WTC11 (cell line): ENCODE results near the gene ADAMTS2. TPM values are rescaled to one million over a fixed set of nuclear protein-coding genes. Genes with fewer than 3 reads are reported as not detected.

Source experiments
- ATAC-seq: fragments of 200-7000 bp; cut with Tn5 transposase; 2 replicates; pipeline ENCODE4 v1.10.0; 2021; ENCODE audit warnings: mild to moderate bottlenecking, moderate library complexity
- CTCF ChIA-PET: fragments of 300-600 bp; sonication (Branson Sonifier 250); formaldehyde crosslinking; loops from one replicate; lab custom pipeline; 2021; ENCODE audit warnings: antibody characterized with exemption; lab: Charles Lee
- POLR2A ChIA-PET: fragments of 350-600 bp; sonication (Branson Sonifier 250); formaldehyde crosslinking; loops from one replicate; lab custom pipeline; 2021; ENCODE audit warnings: antibody characterized with exemption; lab: Charles Lee
- DNase-seq: peaks from one replicate; pipeline ENCODE4 v3.0.0; 2021; ENCODE audit warnings: low spot score
- H3K27ac Mint-ChIP-seq: 2 replicates; pipeline ENCODE4 v1.8.0; 2021; ENCODE audit warnings: mixed read lengths
- H3K27me3 Mint-ChIP-seq: 2 replicates; pipeline ENCODE4 v1.8.0; 2021; ENCODE audit warnings: low read depth, mild to moderate bottlenecking, moderate library complexity, mixed read lengths
- H3K36me3 Mint-ChIP-seq: 2 replicates; pipeline ENCODE4 v1.8.0; 2021; ENCODE audit warnings: mixed read lengths
- H3K4me1 Mint-ChIP-seq: 2 replicates; pipeline ENCODE4 v1.8.0; 2022; ENCODE audit warnings: mixed read lengths
- H3K4me3 Mint-ChIP-seq: 2 replicates; pipeline ENCODE4 v1.8.0; 2021; ENCODE audit warnings: mild to moderate bottlenecking, moderate library complexity, mixed read lengths
- H3K9me3 Mint-ChIP-seq: 2 replicates; pipeline ENCODE4 v1.8.0; 2021; ENCODE audit warnings: mixed read lengths
- ATF1 ChIP-seq: sonication (generic); formaldehyde crosslinking; IDR thresholded peaks from 2 replicates; pipeline ENCODE4 v1.8.1; 2023; ENCODE audit warnings: mild to moderate bottlenecking, moderate library complexity, missing genetic modification reagents
- ETV6 ChIP-seq: sonication (generic); formaldehyde crosslinking; IDR thresholded peaks from 2 replicates; pipeline ENCODE4 v1.8.1; 2022; ENCODE audit warnings: mild to moderate bottlenecking, missing genetic modification reagents
- GABPB1 ChIP-seq: sonication (generic); formaldehyde crosslinking; IDR thresholded peaks from 2 replicates; pipeline ENCODE4 v1.8.1; 2023; ENCODE audit warnings: mild to moderate bottlenecking, missing genetic modification reagents
- HMGA2 ChIP-seq: fragments of 250-450 bp; sonication (Bioruptor Pico); IDR thresholded peaks from 2 replicates; pipeline ENCODE4 v1.4.0; 2021; ENCODE audit warnings: mild to moderate bottlenecking, moderate library complexity
- NFYB ChIP-seq: sonication (generic); formaldehyde crosslinking; conservative IDR thresholded peaks from 2 replicates; pipeline ENCODE4 v1.8.0; 2022; ENCODE audit warnings: low read depth, missing genetic modification reagents
- NR1H2 ChIP-seq: sonication (generic); formaldehyde crosslinking; IDR thresholded peaks from 2 replicates; pipeline ENCODE4 v1.9.0; 2021; ENCODE audit warnings: mild to moderate bottlenecking, moderate library complexity, missing genetic modification reagents
- NR2C2 ChIP-seq: sonication (generic); formaldehyde crosslinking; IDR thresholded peaks from 2 replicates; pipeline ENCODE4 v1.8.0; 2022; ENCODE audit warnings: mild to moderate bottlenecking, missing genetic modification reagents
- PRDM15 ChIP-seq: sonication (generic); formaldehyde crosslinking; IDR thresholded peaks from 2 replicates; pipeline ENCODE4 v1.8.0; 2022; ENCODE audit warnings: missing genetic modification reagents
- PRRX2 ChIP-seq: fragments of 250-450 bp; sonication (Bioruptor Pico); IDR thresholded peaks from 2 replicates; pipeline ENCODE4 v1.8.0; 2021; ENCODE audit warnings: mild to moderate bottlenecking
- RELA ChIP-seq: sonication (generic); formaldehyde crosslinking; IDR thresholded peaks from 2 replicates; pipeline ENCODE4 v1.8.1; 2022; ENCODE audit warnings: missing genetic modification reagents, mild to moderate bottlenecking, borderline replicate concordance
- ZNF317 ChIP-seq: sonication (generic); formaldehyde crosslinking; IDR thresholded peaks from 2 replicates; pipeline ENCODE4 v1.8.1; 2023; ENCODE audit warnings: low read depth, mild to moderate bottlenecking, moderate library complexity, missing genetic modification reagents, borderline replicate concordance
- ZNF396 ChIP-seq: fragments of 250-450 bp; sonication (Bioruptor Pico); IDR thresholded peaks from 2 replicates; pipeline ENCODE4 v1.8.0; 2021; ENCODE audit warnings: mild to moderate bottlenecking, moderate library complexity, borderline replicate concordance
- ZNF512 ChIP-seq: sonication (generic); formaldehyde crosslinking; IDR thresholded peaks from 2 replicates; pipeline ENCODE4 v1.8.1; 2022; ENCODE audit warnings: missing genetic modification reagents, borderline replicate concordance
- ZNF671 ChIP-seq: fragments of 250-450 bp; sonication (Bioruptor Pico); IDR thresholded peaks from 2 replicates; pipeline ENCODE4 v1.8.0; 2021; ENCODE audit warnings: mild to moderate bottlenecking
- total RNA-seq: library from RNA; stranded (reverse); gene quantifications from 3 replicates; pipeline ENCODE4 v1.2.3, GENCODE V29; 2021
- TF ChIP-seq, protein P1 (sequence below): sonication (generic); formaldehyde crosslinking; IDR thresholded peaks from 2 replicates; pipeline ENCODE4 v1.8.0; 2023; ENCODE audit warnings: missing genetic modification reagents

ADAMTS2 gene
- total RNA-seq, 1 experiment from 2014 or later = 11.2 TPM

DNA sequence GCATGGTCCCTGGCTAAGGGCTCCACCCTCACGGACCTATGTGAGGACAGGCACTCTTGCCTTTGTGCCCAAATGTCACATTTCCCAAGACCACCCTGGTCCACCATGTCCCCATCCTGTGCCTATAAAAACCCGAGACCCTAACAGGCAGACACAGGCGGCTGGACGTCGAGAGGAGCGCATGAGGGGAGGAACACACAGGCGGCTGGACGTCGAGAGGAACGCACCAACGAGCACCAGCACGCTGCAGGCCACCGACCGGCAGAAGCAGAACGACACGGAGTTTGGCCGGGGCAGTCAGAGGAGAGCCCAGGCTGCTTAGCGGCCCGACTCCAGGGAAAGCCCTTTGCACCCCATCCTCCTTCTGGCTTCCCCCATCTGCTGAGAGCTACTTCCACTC is 119.9 kb downstream of the ADAMTS2 start:
- ChIA-PET POLR2A (no interaction called here), CTCF (no interaction called here)
- Mint-ChIP-seq H3K27ac (no peak overlapping the region), H3K36me3 (peaks cover 26% of the 10 kb centered on the region), H3K4me3 (no peak overlapping the region), H3K4me1 (peaks cover 30% of the 10 kb centered on the region), H3K27me3 (peaks cover 5% of the 10 kb centered on the region), H3K9me3 (peaks cover 25% of the 10 kb centered on the region)
- ATAC-seq (no peak), DNase-seq (peak; percentile 4)
- TF ChIP-seq NR2C2 (CRISPR knock-in tag) (no peak), NR1H2 (CRISPR knock-in tag) (no peak), PRDM15 (CRISPR knock-in tag) (no peak), ATF1 (no peak)

DNA sequence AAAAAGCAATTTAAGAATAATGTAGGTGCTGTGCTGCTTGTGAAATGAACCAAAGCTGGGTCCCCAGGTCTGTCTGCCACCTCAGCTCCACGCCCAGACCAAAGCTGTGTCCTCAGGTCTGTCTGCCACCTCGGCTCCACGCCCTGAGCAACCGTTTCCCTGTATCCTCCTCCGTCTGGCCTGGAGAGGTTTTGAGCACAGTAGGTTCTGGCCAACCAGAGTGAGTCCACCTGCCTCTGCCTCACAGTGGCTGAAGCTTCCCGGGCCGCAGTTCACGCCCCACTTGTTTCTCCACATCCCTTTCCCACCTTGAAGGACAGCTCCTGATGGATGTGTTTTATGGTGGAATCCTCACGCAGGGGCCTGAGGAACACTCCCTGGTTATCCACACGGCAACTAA is 120.5 kb downstream of the ADAMTS2 start:
- Mint-ChIP-seq H3K36me3 (peaks cover 26% of the 10 kb centered on the region), H3K27me3 (peaks cover 5% of the 10 kb centered on the region), H3K9me3 (peaks cover 25% of the 10 kb centered on the region), H3K27ac (no peak overlapping the region), H3K4me3 (no peak overlapping the region), H3K4me1 (peaks cover 28% of the 10 kb centered on the region)
- ChIA-PET POLR2A (no interaction called here), CTCF (no interaction called here)
- TF ChIP-seq NR1H2 (CRISPR knock-in tag) = no peak
- DNase-seq = no peak
- no peak for ATAC-seq

DNA sequence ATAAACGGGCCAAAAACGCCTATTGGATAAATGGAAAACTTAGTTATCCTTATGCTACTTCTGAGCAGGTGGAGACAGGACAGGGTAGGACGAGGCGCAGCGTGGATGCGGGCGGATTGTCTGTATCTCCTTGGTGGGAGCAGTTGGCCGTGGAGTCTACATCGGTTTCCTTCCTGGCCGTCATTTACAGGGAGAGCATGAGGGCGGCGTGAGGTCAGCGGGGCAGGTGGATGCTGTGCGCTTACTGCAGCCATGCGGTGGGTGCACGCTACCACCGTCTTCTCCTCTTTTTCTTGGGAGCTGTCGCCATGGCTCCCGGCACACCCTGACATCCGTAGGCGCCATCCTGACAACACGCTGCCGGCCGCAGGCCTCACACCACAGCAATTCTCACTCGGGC is 121.3 kb downstream of the ADAMTS2 start:
- ChIA-PET POLR2A (no interaction called here), CTCF (no interaction called here)
- peaks cover 25% of the 10 kb centered on the region for H3K9me3 Mint-ChIP-seq
- no peak for TF ChIP-seq HMGA2 (CRISPR knock-in tag)
- TF ChIP-seq ZNF396 (CRISPR knock-in tag) = no peak
- TF ChIP-seq, protein P1, sequence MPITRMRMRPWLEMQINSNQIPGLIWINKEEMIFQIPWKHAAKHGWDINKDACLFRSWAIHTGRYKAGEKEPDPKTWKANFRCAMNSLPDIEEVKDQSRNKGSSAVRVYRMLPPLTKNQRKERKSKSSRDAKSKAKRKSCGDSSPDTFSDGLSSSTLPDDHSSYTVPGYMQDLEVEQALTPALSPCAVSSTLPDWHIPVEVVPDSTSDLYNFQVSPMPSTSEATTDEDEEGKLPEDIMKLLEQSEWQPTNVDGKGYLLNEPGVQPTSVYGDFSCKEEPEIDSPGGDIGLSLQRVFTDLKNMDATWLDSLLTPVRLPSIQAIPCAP (CRISPR knock-in tag) = no peak
- TF ChIP-seq ZNF671 = no peak
- no peak for TF ChIP-seq ZNF512 (CRISPR knock-in tag)
- TF ChIP-seq ETV6 = no peak
- TF ChIP-seq RELA (CRISPR knock-in tag) = no peak
- no peak for TF ChIP-seq GABPB1 (CRISPR knock-in tag)
- no peak for TF ChIP-seq PRRX2
- H3K27me3 Mint-ChIP-seq = peaks cover 5% of the 10 kb centered on the region
- no peak overlapping the region for H3K27ac Mint-ChIP-seq
- H3K4me1 Mint-ChIP-seq = peaks cover 22% of the 10 kb centered on the region
- DNase-seq (peak; percentile 8), ATAC-seq (no peak)
- no peak overlapping the region for H3K4me3 Mint-ChIP-seq
- H3K36me3 Mint-ChIP-seq = peaks cover 26% of the 10 kb centered on the region

GRCh38 chr5:179223528-179223927 is 121.7 kb downstream of the ADAMTS2 start:
- peaks cover 25% of the 10 kb centered on the region for H3K9me3 Mint-ChIP-seq
- DNase-seq (no peak), ATAC-seq (no peak)
- no peak overlapping the region for H3K4me3 Mint-ChIP-seq
- no peak for TF ChIP-seq ZNF317 (CRISPR knock-in tag)
- TF ChIP-seq NFYB (CRISPR knock-in tag) = no peak
- H3K27ac Mint-ChIP-seq = peak overlapping the region; percentile 6; the same call in 1 of the 2 replicates
- H3K27me3 Mint-ChIP-seq = peaks cover 5% of the 10 kb centered on the region
- peaks cover 20% of the 10 kb centered on the region for H3K4me1 Mint-ChIP-seq
- ChIA-PET POLR2A (no interaction called here), CTCF (no interaction called here)
- H3K36me3 Mint-ChIP-seq = peaks cover 26% of the 10 kb centered on the region
